BLaER1 (cell line): Measurements from ENCODE around the gene ZCWPW2.
A peak's percentile ranks its signal among the peaks of the same experiment; 100 is the strongest.

Experiments used
- H3K27ac ChIP-seq: shearing (Covaris generic); formaldehyde crosslinking; 2 replicates; pipeline ENCODE4 v1.8.1; 2022
- H3K27me3 ChIP-seq: shearing (Covaris generic); formaldehyde crosslinking; 2 replicates; pipeline ENCODE4 v1.8.1; 2022
- H3K36me3 ChIP-seq: shearing (Covaris generic); formaldehyde crosslinking; 2 replicates; pipeline ENCODE4 v1.8.1; 2022
- H3K4me1 ChIP-seq: shearing (Covaris generic); formaldehyde crosslinking; 2 replicates; pipeline ENCODE4 v1.8.1; 2022
- H3K4me2 ChIP-seq: shearing (Covaris generic); formaldehyde crosslinking; 2 replicates; pipeline ENCODE4 v1.8.1; 2022
- H3K4me3 ChIP-seq: shearing (Covaris generic); formaldehyde crosslinking; 2 replicates; pipeline ENCODE4 v1.8.1; 2022
- H3K9ac ChIP-seq: shearing (Covaris generic); formaldehyde crosslinking; 2 replicates; pipeline ENCODE4 v1.8.1; 2022
- H3K9me3 ChIP-seq: shearing (Covaris generic); formaldehyde crosslinking; 2 replicates; pipeline ENCODE4 v1.8.1; 2022
- H4K20me1 ChIP-seq: shearing (Covaris generic); formaldehyde crosslinking; 2 replicates; pipeline ENCODE4 v1.8.1; 2022
- Cebpa-rat ChIP-seq: shearing (Covaris generic); IDR thresholded peaks from 2 replicates; pipeline ENCODE4 v1.8.1; 2022

ZCWPW2 gene

GRCh38 chr3:28348629-28349468, at the start of gene ZCWPW2, which contains the start of gene AZI2:
ZCWPW2 (plus strand) TSS chr3:28348721; CDS start chr3:28413069, 64,348 bp downstream.
AZI2 (minus strand) TSS chr3:28348824; CDS start chr3:28340617, 8,207 bp downstream.
- Histone ChIP-seq H3K4me2 (peak within 1 kb of the TSS; percentile 88), H3K27ac (peak within 1 kb of the TSS; percentile 98), H3K4me1 (peaks cover 42% of the 10 kb centered on the region), H3K27me3 (no peaks in the 10 kb centered on the region), H3K9me3 (peaks cover 30% of the 10 kb centered on the region), H3K4me3 (peak within 1 kb of the TSS; percentile 90), H3K9ac (peak within 1 kb of the TSS; percentile 96), H4K20me1 (no peaks in the 10 kb centered on the region), H3K36me3 (peaks cover 23% of the 10 kb centered on the region)
- no peak for TF ChIP-seq Cebpa-rat

- Histone ChIP-seq H3K4me2 (no peak overlapping the region), H3K4me3 (no peak overlapping the region), H3K27me3 (no peaks in the 10 kb centered on the region), H3K9ac (no peak overlapping the region), H4K20me1 (no peaks in the 10 kb centered on the region), H3K9me3 (no peaks in the 10 kb centered on the region), H3K36me3 (peaks cover 5% of the 10 kb centered on the region; the same call in 1 of the 2 replicates), H3K27ac (no peak overlapping the region), H3K4me1 (0 out of 2 replicates have a peak, but pooled peaks cover 3% of the 10 kb centered on the region)
- no peak for TF ChIP-seq Cebpa-rat
Measured at GRCh38 chr3:28299705-28300104, 48.8 kb upstream of the ZCWPW2 start.

GRCh38 chr3:28300345-28300962, 48.1 kb upstream of the ZCWPW2 start:
- Histone ChIP-seq H3K27ac (no peak overlapping the region), H3K4me3 (no peak overlapping the region), H3K4me1 (0 out of 2 replicates have a peak, but pooled peaks cover 3% of the 10 kb centered on the region), H3K9me3 (0 out of 2 replicates have a peak, but pooled peaks cover 5% of the 10 kb centered on the region), H3K36me3 (peaks cover 11% of the 10 kb centered on the region), H3K9ac (no peak overlapping the region), H4K20me1 (no peaks in the 10 kb centered on the region), H3K27me3 (no peaks in the 10 kb centered on the region), H3K4me2 (no peak overlapping the region)
- TF ChIP-seq Cebpa-rat, result no peak

- Histone ChIP-seq H3K4me1 (0 out of 2 replicates have a peak, but pooled peaks cover 3% of the 10 kb centered on the region), H3K9ac (no peak overlapping the region), H3K9me3 (peaks cover 12% of the 10 kb centered on the region), H3K36me3 (peaks cover 11% of the 10 kb centered on the region), H3K4me2 (no peak overlapping the region), H3K4me3 (no peak overlapping the region), H3K27ac (no peak overlapping the region), H3K27me3 (no peaks in the 10 kb centered on the region), H4K20me1 (no peaks in the 10 kb centered on the region)
- no peak for TF ChIP-seq Cebpa-rat
Measured at GRCh38 chr3:28301688-28302087, 46.8 kb upstream of the ZCWPW2 start.

- H3K4me2 ChIP-seq, result no peak overlapping the region
- TF ChIP-seq Cebpa-rat, result peak; percentile 9; the same call in 1 of the 2 replicates
- no peak overlapping the region for H3K9ac ChIP-seq
- peaks cover 14% of the 10 kb centered on the region for H3K9me3 ChIP-seq
- H3K4me1 ChIP-seq, result no peaks in the 10 kb centered on the region
- no peaks in the 10 kb centered on the region for H4K20me1 ChIP-seq
- peaks cover 6% of the 10 kb centered on the region for H3K36me3 ChIP-seq
- no peak overlapping the region for H3K4me3 ChIP-seq
- H3K27me3 ChIP-seq, result no peaks in the 10 kb centered on the region
- no peak overlapping the region for H3K27ac ChIP-seq
Measured at GRCh38 chr3:28308196-28308595, 40.3 kb upstream of the ZCWPW2 start.

GRCh38 chr3:28315711-28316110, 32.8 kb upstream of the ZCWPW2 start:
- H3K36me3 ChIP-seq, result peaks cover 17% of the 10 kb centered on the region; the same call in 1 of the 2 replicates
- TF ChIP-seq Cebpa-rat, result no peak
- no peaks in the 10 kb centered on the region for H4K20me1 ChIP-seq
- no peaks in the 10 kb centered on the region for H3K9me3 ChIP-seq
- no peaks in the 10 kb centered on the region for H3K27me3 ChIP-seq
- H3K9ac ChIP-seq, result no peak overlapping the region
- H3K4me2 ChIP-seq, result peak overlapping the region; percentile 28; the same call in 1 of the 2 replicates
- H3K4me1 ChIP-seq, result peaks cover 29% of the 10 kb centered on the region
- no peak overlapping the region for H3K27ac ChIP-seq
- no peak overlapping the region for H3K4me3 ChIP-seq

GRCh38 chr3:28316226-28316625, 32.3 kb upstream of the ZCWPW2 start:
- Histone ChIP-seq H3K4me1 (peaks cover 34% of the 10 kb centered on the region), H3K36me3 (peaks cover 17% of the 10 kb centered on the region; the same call in 1 of the 2 replicates), H3K4me2 (no peak overlapping the region), H3K9me3 (no peaks in the 10 kb centered on the region), H3K4me3 (no peak overlapping the region), H3K27ac (no peak overlapping the region), H3K27me3 (no peaks in the 10 kb centered on the region), H3K9ac (no peak overlapping the region), H4K20me1 (no peaks in the 10 kb centered on the region)
- TF ChIP-seq Cebpa-rat, result no peak

GRCh38 chr3:28317438-28318022, 31.0 kb upstream of the ZCWPW2 start:
- Histone ChIP-seq H3K9me3 (no peaks in the 10 kb centered on the region), H3K27ac (no peak overlapping the region), H3K4me2 (no peak overlapping the region), H4K20me1 (no peaks in the 10 kb centered on the region), H3K36me3 (peaks cover 17% of the 10 kb centered on the region; the same call in 1 of the 2 replicates), H3K4me1 (peaks cover 47% of the 10 kb centered on the region), H3K4me3 (no peak overlapping the region), H3K27me3 (no peaks in the 10 kb centered on the region), H3K9ac (no peak overlapping the region)
- TF ChIP-seq Cebpa-rat, result no peak

- Histone ChIP-seq H3K9ac (no peak overlapping the region), H3K4me2 (peak overlapping the region; percentile 64), H3K27ac (no peak overlapping the region), H3K4me3 (no peak overlapping the region), H3K27me3 (no peaks in the 10 kb centered on the region), H4K20me1 (no peaks in the 10 kb centered on the region), H3K36me3 (peaks cover 35% of the 10 kb centered on the region), H3K9me3 (no peaks in the 10 kb centered on the region), H3K4me1 (peaks cover 70% of the 10 kb centered on the region)
- no peak for TF ChIP-seq Cebpa-rat
Measured at GRCh38 chr3:28320981-28321380, 27.5 kb upstream of the ZCWPW2 start.

- peaks cover 35% of the 10 kb centered on the region for H3K36me3 ChIP-seq
- peaks cover 85% of the 10 kb centered on the region for H3K4me1 ChIP-seq
- H3K4me3 ChIP-seq, result no peak overlapping the region
- no peak for TF ChIP-seq Cebpa-rat
- no peaks in the 10 kb centered on the region for H3K27me3 ChIP-seq
- H3K4me2 ChIP-seq, result peak overlapping the region; percentile 64
- no peaks in the 10 kb centered on the region for H4K20me1 ChIP-seq
- no peak overlapping the region for H3K9ac ChIP-seq
- H3K27ac ChIP-seq, result no peak overlapping the region
- H3K9me3 ChIP-seq, result no peaks in the 10 kb centered on the region
Measured at GRCh38 chr3:28322464-28322863, 26.1 kb upstream of the ZCWPW2 start.
